ENCODE results near the gene TMEM154. TPM values are rescaled to one million over a fixed set of nuclear protein-coding genes. Genes with fewer than 3 reads are reported as not detected.

TMEM154 gene
- total RNA-seq, 3 donors from 2014 or later = 1.3 to 7.2 (median 5.6) TPM

GRCh38 chr4:152619556-152619955 lies 60.2 kb downstream of the TMEM154 start:
- no peak for TF ChIP-seq POLR2AphosphoS5 (IDR thresholded peaks at IDR 0.05)
- TF ChIP-seq CTCF (IDR thresholded peaks at IDR 0.05) = no peak
- no peak for TF ChIP-seq POLR2A (IDR thresholded peaks at IDR 0.05)
- DNase-seq (ENCODE audit: low spot score in 2 of 2) = no peak
- Histone ChIP-seq H3K4me3 (no peak overlapping the region), H3K36me3 (no peaks in the 10 kb centered on the region), H3K27ac (no peak overlapping the region), H3K4me1 (no peaks in the 10 kb centered on the region), H3K27me3 (no peaks in the 10 kb centered on the region), H3K9me3 (no peaks in the 10 kb centered on the region)
- intact Hi-C loops (cut with DNase I; ENCODE audit: low total_unique reads) = no loop called here

- intact Hi-C loops (cut with DNase I; ENCODE audit: low total_unique reads) = no loop called here
- H3K9me3 ChIP-seq = no peaks in the 10 kb centered on the region
- no peak overlapping the region for H3K27ac ChIP-seq
- TF ChIP-seq POLR2AphosphoS5 (IDR thresholded peaks at IDR 0.05) (no peak), CTCF (IDR thresholded peaks at IDR 0.05) (no peak)
- no peaks in the 10 kb centered on the region for H3K27me3 ChIP-seq
- no peak for DNase-seq (ENCODE audit: low spot score in 2 of 2)
- no peak overlapping the region for H3K4me3 ChIP-seq
- no peaks in the 10 kb centered on the region for H3K4me1 ChIP-seq
- H3K36me3 ChIP-seq = no peaks in the 10 kb centered on the region
Measured at GRCh38 chr4:152618971-152619370, 60.8 kb downstream of the TMEM154 start.

GRCh38 chr4:152616804-152617203 lies 63.0 kb downstream of the TMEM154 start:
- no peak for TF ChIP-seq POLR2A (IDR thresholded peaks at IDR 0.05)
- no peak for TF ChIP-seq CTCF (IDR thresholded peaks at IDR 0.05)
- TF ChIP-seq POLR2AphosphoS5 (IDR thresholded peaks at IDR 0.05) = no peak
- intact Hi-C loops (cut with DNase I; ENCODE audit: low total_unique reads) = no loop called here
- no peak overlapping the region for H3K27ac ChIP-seq

GRCh38 chr4:152613841-152614721 lies 65.7 kb downstream of the TMEM154 start:
- Histone ChIP-seq H3K36me3 (no peaks in the 10 kb centered on the region), H3K4me3 (no peak overlapping the region), H3K27me3 (no peaks in the 10 kb centered on the region), H3K27ac (no peak overlapping the region), H3K9me3 (no peaks in the 10 kb centered on the region), H3K4me1 (no peaks in the 10 kb centered on the region)
- intact Hi-C loops (cut with DNase I; ENCODE audit: low total_unique reads) = no loop called here
- no peak for TF ChIP-seq POLR2AphosphoS5 (IDR thresholded peaks at IDR 0.05)
- TF ChIP-seq CTCF (IDR thresholded peaks at IDR 0.05) = no peak
- TF ChIP-seq POLR2A (IDR thresholded peaks at IDR 0.05) = no peak
- no peak for DNase-seq (ENCODE audit: low spot score in 2 of 2)

More at GRCh38 chr4:152616804-152617203, 63.0 kb downstream of the TMEM154 start:
- no peak for DNase-seq (ENCODE audit: low spot score in 2 of 2)
- no peak overlapping the region for H3K4me3 ChIP-seq
- no peaks in the 10 kb centered on the region for H3K27me3 ChIP-seq
- no peaks in the 10 kb centered on the region for H3K9me3 ChIP-seq
- no peaks in the 10 kb centered on the region for H3K4me1 ChIP-seq
- H3K36me3 ChIP-seq = no peaks in the 10 kb centered on the region

GRCh38 chr4:152613351-152613750 lies 66.4 kb downstream of the TMEM154 start:
- no peaks in the 10 kb centered on the region for H3K9me3 ChIP-seq
- H3K27ac ChIP-seq = no peak overlapping the region
- no peak overlapping the region for H3K4me3 ChIP-seq
- no peak for TF ChIP-seq CTCF (IDR thresholded peaks at IDR 0.05)
- TF ChIP-seq POLR2AphosphoS5 (IDR thresholded peaks at IDR 0.05) = no peak
- no peak for TF ChIP-seq POLR2A (IDR thresholded peaks at IDR 0.05)
- no peak for DNase-seq (ENCODE audit: low spot score in 2 of 2)
- H3K36me3 ChIP-seq = no peaks in the 10 kb centered on the region
- no peaks in the 10 kb centered on the region for H3K4me1 ChIP-seq
- no peaks in the 10 kb centered on the region for H3K27me3 ChIP-seq
- intact Hi-C loops (cut with DNase I; ENCODE audit: low total_unique reads) = no loop called here
